PC-3 (cell line): Measurements from ENCODE around the gene RHOG.
"Not testable (repeated sequence)": the region's sequence is repeated elsewhere in the genome, so short reads cannot be mapped to it uniquely, and the experiment has no call there.

Experiments used
- EZH2 ChIP-seq: fragments of 300-600 bp; sonication (generic); IDR thresholded peaks from one replicate; pipeline ENCODE4 v1.6.1; 2017; ENCODE audit warnings: antibody characterized with exemption, mild to moderate bottlenecking, low read length; ENCODE audit not compliant: unreplicated experiment
- EZH2phosphoT487 ChIP-seq: fragments of 300-600 bp; sonication (generic); IDR thresholded peaks from 2 replicates; pipeline ENCODE4 v1.6.1; 2018; ENCODE audit warnings: mild to moderate bottlenecking, antibody characterized with exemption, low read length, borderline replicate concordance
- TF ChIP-seq, protein P1 (sequence below): fragments of 300-600 bp; sonication (generic); conservative IDR thresholded peaks from 2 replicates; pipeline ENCODE4 v1.5.1; 2017; ENCODE audit warnings: antibody characterized with exemption, low read depth, mild to moderate bottlenecking, low read length

DNA sequence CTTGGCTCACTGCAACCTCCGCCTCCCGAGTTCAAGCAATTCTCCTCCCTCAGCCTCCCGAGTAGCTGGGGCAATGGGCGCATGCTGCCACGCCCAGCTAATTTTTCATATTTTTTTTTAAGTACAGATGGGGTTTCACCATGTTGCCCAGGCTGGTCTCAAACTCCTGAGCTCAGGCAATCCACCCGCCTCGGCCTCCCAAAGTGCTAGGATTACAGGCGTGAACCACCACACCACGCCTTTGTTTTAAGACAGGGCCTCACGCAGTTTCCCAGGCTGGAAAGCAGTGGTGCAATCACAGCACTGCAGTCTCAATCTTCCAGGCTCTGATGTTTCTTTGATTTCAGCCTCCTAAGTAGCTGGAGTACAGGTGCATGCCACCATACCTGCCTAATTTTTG lies 46.4 kb downstream of the RHOG start:
- TF ChIP-seq, protein P1, sequence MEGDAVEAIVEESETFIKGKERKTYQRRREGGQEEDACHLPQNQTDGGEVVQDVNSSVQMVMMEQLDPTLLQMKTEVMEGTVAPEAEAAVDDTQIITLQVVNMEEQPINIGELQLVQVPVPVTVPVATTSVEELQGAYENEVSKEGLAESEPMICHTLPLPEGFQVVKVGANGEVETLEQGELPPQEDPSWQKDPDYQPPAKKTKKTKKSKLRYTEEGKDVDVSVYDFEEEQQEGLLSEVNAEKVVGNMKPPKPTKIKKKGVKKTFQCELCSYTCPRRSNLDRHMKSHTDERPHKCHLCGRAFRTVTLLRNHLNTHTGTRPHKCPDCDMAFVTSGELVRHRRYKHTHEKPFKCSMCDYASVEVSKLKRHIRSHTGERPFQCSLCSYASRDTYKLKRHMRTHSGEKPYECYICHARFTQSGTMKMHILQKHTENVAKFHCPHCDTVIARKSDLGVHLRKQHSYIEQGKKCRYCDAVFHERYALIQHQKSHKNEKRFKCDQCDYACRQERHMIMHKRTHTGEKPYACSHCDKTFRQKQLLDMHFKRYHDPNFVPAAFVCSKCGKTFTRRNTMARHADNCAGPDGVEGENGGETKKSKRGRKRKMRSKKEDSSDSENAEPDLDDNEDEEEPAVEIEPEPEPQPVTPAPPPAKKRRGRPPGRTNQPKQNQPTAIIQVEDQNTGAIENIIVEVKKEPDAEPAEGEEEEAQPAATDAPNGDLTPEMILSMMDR, result not testable (repeated sequence)
- not testable (repeated sequence) for TF ChIP-seq EZH2phosphoT487, EZH2
